ENCODE data around the gene DYSF.

- no peak for TF ChIP-seq POLR2AphosphoS5 (IDR thresholded peaks at IDR 0.05; ENCODE audit: low read depth, low read length)
- no peak for TF ChIP-seq REST (IDR thresholded peaks at IDR 0.05; ENCODE audit: insufficient read depth in 1 of 2, low read depth in 2 of 2, low read length in 2 of 2)
Observed at GRCh38 chr2:71634567-71634966, 181.2 kb downstream of the DYSF start.

Data from PFSK-1 (cell line).